ENCODE results near the gene GDI1.
A peak's percentile ranks its signal among the peaks of the same experiment; 100 is the strongest.

Gene GDI1

DNA sequence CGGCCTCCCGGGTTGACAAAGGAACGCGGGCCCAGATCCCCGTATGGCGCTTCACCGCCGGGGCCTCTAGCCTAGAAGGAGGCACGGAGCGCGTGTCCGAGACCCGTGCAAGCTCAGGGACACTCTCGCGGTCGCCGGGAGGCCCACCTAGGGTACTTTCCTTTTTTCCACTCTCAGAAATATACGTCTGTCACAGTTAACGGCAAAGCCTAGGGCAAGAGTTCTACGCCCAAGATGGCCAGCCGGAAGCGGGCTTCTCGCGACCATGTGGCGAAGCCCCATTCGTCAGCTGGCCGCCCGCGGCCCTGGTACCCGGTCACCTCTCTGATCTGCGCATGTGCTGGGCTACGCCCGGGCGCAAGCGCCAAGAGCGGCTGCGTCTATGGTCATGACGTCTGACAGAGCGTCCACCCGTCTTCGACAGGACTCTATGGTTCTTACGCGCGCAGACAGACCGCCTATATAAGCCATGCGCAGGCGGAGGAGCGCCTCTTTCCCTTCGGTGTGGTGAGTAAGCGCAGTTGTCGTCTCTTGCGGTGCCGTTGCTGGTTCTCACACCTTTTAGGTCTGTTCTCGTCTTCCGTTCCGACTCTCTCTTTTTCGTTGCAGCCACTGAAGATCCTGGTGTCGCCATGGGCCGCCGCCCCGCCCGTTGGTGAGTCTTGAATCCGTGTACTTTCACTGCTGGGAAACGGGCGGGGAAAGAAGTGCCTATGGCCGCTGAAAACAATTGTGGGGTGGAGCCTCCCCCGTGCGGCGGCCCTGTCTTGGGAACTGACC is 38.9 kb upstream of the GDI1 start, which contains the start of gene RPL10 (continued):
- TF ChIP-seq, protein P1, sequence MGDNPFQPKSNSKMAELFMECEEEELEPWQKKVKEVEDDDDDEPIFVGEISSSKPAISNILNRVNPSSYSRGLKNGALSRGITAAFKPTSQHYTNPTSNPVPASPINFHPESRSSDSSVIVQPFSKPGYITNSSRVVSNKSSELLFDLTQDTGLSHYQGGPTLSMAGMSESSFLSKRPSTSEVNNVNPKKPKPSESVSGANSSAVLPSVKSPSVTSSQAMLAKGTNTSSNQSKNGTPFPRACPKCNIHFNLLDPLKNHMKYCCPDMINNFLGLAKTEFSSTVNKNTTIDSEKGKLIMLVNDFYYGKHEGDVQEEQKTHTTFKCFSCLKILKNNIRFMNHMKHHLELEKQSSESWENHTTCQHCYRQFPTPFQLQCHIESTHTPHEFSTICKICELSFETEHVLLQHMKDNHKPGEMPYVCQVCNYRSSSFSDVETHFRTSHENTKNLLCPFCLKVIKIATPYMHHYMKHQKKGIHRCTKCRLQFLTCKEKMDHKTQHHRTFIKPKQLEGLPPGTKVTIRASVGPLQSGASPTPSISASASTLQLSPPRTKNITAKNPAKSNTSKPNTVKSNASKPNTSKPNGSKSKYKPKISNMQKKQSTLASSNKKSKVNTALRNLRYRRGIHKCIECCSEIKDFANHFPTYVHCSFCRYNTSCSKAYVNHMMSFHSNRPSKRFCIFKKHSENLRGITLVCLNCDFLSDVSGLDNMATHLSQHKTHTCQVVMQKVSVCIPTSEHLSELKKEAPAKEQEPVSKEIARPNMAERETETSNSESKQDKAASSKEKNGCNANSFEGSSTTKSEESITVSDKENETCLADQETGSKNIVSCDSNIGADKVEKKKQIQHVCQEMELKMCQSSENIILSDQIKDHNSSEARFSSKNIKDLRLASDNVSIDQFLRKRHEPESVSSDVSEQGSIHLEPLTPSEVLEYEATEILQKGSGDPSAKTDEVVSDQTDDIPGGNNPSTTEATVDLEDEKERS (tag by site-specific recombination; IDR thresholded peaks at IDR 0.05): no peak
- TF ChIP-seq, protein P2, sequence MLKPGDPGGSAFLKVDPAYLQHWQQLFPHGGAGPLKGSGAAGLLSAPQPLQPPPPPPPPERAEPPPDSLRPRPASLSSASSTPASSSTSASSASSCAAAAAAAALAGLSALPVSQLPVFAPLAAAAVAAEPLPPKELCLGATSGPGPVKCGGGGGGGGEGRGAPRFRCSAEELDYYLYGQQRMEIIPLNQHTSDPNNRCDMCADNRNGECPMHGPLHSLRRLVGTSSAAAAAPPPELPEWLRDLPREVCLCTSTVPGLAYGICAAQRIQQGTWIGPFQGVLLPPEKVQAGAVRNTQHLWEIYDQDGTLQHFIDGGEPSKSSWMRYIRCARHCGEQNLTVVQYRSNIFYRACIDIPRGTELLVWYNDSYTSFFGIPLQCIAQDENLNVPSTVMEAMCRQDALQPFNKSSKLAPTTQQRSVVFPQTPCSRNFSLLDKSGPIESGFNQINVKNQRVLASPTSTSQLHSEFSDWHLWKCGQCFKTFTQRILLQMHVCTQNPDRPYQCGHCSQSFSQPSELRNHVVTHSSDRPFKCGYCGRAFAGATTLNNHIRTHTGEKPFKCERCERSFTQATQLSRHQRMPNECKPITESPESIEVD (tag by site-specific recombination; IDR thresholded peaks at IDR 0.05): no peak
- TF ChIP-seq ZNF777 (tag by site-specific recombination; IDR thresholded peaks at IDR 0.05; ENCODE audit: borderline replicate concordance) (no peak), ZNF785 (tag by site-specific recombination; IDR thresholded peaks at IDR 0.05) (no peak), PBX3 (CRISPR knock-in tag; IDR thresholded peaks at IDR 0.05) (no peak), ZNF19 (tag by site-specific recombination; IDR thresholded peaks at IDR 0.05; ENCODE audit: low read depth) (no peak), ZNF585B (tag by site-specific recombination; IDR thresholded peaks at IDR 0.05) (no peak), ZBTB17 (tag by site-specific recombination; IDR thresholded peaks at IDR 0.05) (peak; percentile 64), GFI1B (tag by site-specific recombination; IDR thresholded peaks at IDR 0.05) (peak; percentile 67; the same call in 1 of the 2 replicates), ZSCAN16 (tag by site-specific recombination; IDR thresholded peaks at IDR 0.05) (no peak), ZNF571 (tag by site-specific recombination; IDR thresholded peaks at IDR 0.05) (no peak), ZNF214 (tag by site-specific recombination; IDR thresholded peaks at IDR 0.05; ENCODE audit: borderline replicate concordance) (no peak), ZNF624 (tag by site-specific recombination; IDR thresholded peaks at IDR 0.05) (no peak), BCL11A (tag by site-specific recombination; IDR thresholded peaks at IDR 0.05; ENCODE audit: low read depth) (no peak), ZNF558 (tag by site-specific recombination; IDR thresholded peaks at IDR 0.05) (no peak), ZNF366 (tag by site-specific recombination; conservative IDR thresholded peaks at IDR 0.05) (peak; percentile 31; the same call in 1 of the 2 replicates), ZNF132 (tag by site-specific recombination; IDR thresholded peaks at IDR 0.05; ENCODE audit: borderline replicate concordance) (no peak), ZBTB21 (tag by site-specific recombination; IDR thresholded peaks at IDR 0.05) (peak; percentile 68), ZNF623 (tag by site-specific recombination; IDR thresholded peaks at IDR 0.05) (peak; percentile 35; the same call in 1 of the 2 replicates), ZNF529 (tag by site-specific recombination; IDR thresholded peaks at IDR 0.05; ENCODE audit: insufficient replicate concordance) (no peak), KLF1 (tag by site-specific recombination; IDR thresholded peaks at IDR 0.05) (peak; percentile 16; the same call in 1 of the 2 replicates)
- TF ChIP-seq, protein P3, sequence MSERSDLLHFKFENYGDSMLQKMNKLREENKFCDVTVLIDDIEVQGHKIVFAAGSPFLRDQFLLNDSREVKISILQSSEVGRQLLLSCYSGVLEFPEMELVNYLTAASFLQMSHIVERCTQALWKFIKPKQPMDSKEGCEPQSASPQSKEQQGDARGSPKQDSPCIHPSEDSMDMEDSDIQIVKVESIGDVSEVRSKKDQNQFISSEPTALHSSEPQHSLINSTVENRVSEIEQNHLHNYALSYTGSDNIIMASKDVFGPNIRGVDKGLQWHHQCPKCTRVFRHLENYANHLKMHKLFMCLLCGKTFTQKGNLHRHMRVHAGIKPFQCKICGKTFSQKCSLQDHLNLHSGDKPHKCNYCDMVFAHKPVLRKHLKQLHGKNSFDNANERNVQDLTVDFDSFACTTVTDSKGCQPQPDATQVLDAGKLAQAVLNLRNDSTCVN (tag by site-specific recombination; optimal IDR thresholded peaks at IDR 0.05): peak; percentile 55
- TF ChIP-seq, protein P4, sequence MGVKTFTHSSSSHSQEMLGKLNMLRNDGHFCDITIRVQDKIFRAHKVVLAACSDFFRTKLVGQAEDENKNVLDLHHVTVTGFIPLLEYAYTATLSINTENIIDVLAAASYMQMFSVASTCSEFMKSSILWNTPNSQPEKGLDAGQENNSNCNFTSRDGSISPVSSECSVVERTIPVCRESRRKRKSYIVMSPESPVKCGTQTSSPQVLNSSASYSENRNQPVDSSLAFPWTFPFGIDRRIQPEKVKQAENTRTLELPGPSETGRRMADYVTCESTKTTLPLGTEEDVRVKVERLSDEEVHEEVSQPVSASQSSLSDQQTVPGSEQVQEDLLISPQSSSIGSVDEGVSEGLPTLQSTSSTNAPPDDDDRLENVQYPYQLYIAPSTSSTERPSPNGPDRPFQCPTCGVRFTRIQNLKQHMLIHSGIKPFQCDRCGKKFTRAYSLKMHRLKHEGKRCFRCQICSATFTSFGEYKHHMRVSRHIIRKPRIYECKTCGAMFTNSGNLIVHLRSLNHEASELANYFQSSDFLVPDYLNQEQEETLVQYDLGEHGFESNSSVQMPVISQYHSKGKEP (tag by site-specific recombination; IDR thresholded peaks at IDR 0.05): no peak
- TF ChIP-seq, protein P5, sequence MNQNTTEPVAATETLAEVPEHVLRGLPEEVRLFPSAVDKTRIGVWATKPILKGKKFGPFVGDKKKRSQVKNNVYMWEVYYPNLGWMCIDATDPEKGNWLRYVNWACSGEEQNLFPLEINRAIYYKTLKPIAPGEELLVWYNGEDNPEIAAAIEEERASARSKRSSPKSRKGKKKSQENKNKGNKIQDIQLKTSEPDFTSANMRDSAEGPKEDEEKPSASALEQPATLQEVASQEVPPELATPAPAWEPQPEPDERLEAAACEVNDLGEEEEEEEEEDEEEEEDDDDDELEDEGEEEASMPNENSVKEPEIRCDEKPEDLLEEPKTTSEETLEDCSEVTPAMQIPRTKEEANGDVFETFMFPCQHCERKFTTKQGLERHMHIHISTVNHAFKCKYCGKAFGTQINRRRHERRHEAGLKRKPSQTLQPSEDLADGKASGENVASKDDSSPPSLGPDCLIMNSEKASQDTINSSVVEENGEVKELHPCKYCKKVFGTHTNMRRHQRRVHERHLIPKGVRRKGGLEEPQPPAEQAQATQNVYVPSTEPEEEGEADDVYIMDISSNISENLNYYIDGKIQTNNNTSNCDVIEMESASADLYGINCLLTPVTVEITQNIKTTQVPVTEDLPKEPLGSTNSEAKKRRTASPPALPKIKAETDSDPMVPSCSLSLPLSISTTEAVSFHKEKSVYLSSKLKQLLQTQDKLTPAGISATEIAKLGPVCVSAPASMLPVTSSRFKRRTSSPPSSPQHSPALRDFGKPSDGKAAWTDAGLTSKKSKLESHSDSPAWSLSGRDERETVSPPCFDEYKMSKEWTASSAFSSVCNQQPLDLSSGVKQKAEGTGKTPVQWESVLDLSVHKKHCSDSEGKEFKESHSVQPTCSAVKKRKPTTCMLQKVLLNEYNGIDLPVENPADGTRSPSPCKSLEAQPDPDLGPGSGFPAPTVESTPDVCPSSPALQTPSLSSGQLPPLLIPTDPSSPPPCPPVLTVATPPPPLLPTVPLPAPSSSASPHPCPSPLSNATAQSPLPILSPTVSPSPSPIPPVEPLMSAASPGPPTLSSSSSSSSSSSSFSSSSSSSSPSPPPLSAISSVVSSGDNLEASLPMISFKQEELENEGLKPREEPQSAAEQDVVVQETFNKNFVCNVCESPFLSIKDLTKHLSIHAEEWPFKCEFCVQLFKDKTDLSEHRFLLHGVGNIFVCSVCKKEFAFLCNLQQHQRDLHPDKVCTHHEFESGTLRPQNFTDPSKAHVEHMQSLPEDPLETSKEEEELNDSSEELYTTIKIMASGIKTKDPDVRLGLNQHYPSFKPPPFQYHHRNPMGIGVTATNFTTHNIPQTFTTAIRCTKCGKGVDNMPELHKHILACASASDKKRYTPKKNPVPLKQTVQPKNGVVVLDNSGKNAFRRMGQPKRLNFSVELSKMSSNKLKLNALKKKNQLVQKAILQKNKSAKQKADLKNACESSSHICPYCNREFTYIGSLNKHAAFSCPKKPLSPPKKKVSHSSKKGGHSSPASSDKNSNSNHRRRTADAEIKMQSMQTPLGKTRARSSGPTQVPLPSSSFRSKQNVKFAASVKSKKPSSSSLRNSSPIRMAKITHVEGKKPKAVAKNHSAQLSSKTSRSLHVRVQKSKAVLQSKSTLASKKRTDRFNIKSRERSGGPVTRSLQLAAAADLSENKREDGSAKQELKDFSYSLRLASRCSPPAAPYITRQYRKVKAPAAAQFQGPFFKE (tag by site-specific recombination; IDR thresholded peaks at IDR 0.05; ENCODE audit: borderline replicate concordance): no peak

Measured in HEK293 (cell line).